A172 (cell line): ENCODE results near the gene CAMTA1. TPM values are rescaled to one million over a fixed set of nuclear protein-coding genes. Genes with fewer than 3 reads are reported as not detected.

Experiments
- DNase-seq: peaks from one replicate; pipeline ENCODE4 v3.0.0-alpha.2; 2015; ENCODE audit warnings: low spot score
- total RNA-seq: library from RNA; depleted of rRNA; stranded (reverse); fragments of >200 nt; shearing (Covaris generic); gene quantifications from 2 replicates; pipeline ENCODE4 v1.2.3, GENCODE V29; 2014

CAMTA1 gene
- total RNA-seq, 1 experiment from 2014 or later, result 97.5 TPM

- DNase-seq, result no peak
Measured at GRCh38 chr1:6957341-6957740, 172.1 kb downstream of the CAMTA1 start.

GRCh38 chr1:6958407-6959030 lies 173.3 kb downstream of the CAMTA1 start:
- DNase-seq, result no peak

GRCh38 chr1:6959491-6959890 lies 174.2 kb downstream of the CAMTA1 start:
- no peak for DNase-seq

GRCh38 chr1:6960291-6960811 lies 175.1 kb downstream of the CAMTA1 start:
- DNase-seq, result no peak

GRCh38 chr1:6960860-6961259 lies 175.6 kb downstream of the CAMTA1 start:
- DNase-seq, result no peak

GRCh38 chr1:6961289-6961688 lies 176.0 kb downstream of the CAMTA1 start:
- no peak for DNase-seq

GRCh38 chr1:6961905-6962477 lies 176.7 kb downstream of the CAMTA1 start:
- DNase-seq, result no peak

GRCh38 chr1:6962478-6962995 lies 177.3 kb downstream of the CAMTA1 start:
- no peak for DNase-seq

GRCh38 chr1:6962996-6963911 lies 178.0 kb downstream of the CAMTA1 start:
- peak; percentile 84 for DNase-seq

- DNase-seq, result no peak
Measured at GRCh38 chr1:6963912-6964307, 178.7 kb downstream of the CAMTA1 start.

GRCh38 chr1:6965083-6965934 lies 180.1 kb downstream of the CAMTA1 start:
- DNase-seq, result no peak

GRCh38 chr1:6965935-6966241 lies 180.6 kb downstream of the CAMTA1 start:
- no peak for DNase-seq

GRCh38 chr1:6966326-6966725 lies 181.1 kb downstream of the CAMTA1 start:
- no peak for DNase-seq

- no peak for DNase-seq
Measured at GRCh38 chr1:6967431-6968111, 182.3 kb downstream of the CAMTA1 start.

- DNase-seq, result peak; percentile 54
Measured at GRCh38 chr1:6969106-6969505, 183.9 kb downstream of the CAMTA1 start.

GRCh38 chr1:6969762-6970161 lies 184.5 kb downstream of the CAMTA1 start:
- DNase-seq, result no peak

GRCh38 chr1:6970221-6970620 lies 185.0 kb downstream of the CAMTA1 start:
- DNase-seq, result no peak

- no peak for DNase-seq
Measured at GRCh38 chr1:6971048-6971447, 185.8 kb downstream of the CAMTA1 start.

GRCh38 chr1:6971699-6972098 lies 186.4 kb downstream of the CAMTA1 start:
- no peak for DNase-seq

- no peak for DNase-seq
Measured at GRCh38 chr1:6972399-6972798, 187.1 kb downstream of the CAMTA1 start.
